GM23338 (cell line): ENCODE results near the gene SLC52A3. TPM values are rescaled to one million over a fixed set of nuclear protein-coding genes. Genes with fewer than 3 reads are reported as not detected.

Source experiments
- ATAC-seq: fragments of 200-7000 bp; cut with Tn5 transposase; 3 replicates; pipeline ENCODE4 v1.9.1; 2020
- DNase-seq: peaks from one replicate; pipeline ENCODE4 v3.0.0-alpha.2; 2015; ENCODE audit warnings: low spot score
- H2AFZ ChIP-seq: fragments of 200-600 bp; sonication (generic); 2 replicates; pipeline ENCODE4 v1.8.0; 2016; ENCODE audit warnings: antibody characterized with exemption, mild to moderate bottlenecking, moderate library complexity
- H3F3A ChIP-seq: fragments of 200-600 bp; sonication (generic); replicated peaks from 2 replicates; pipeline ENCODE4 v1.8.0; 2017; ENCODE audit warnings: antibody characterized with exemption, mixed run types, low read depth
- H3K27ac ChIP-seq: fragments of 200-600 bp; sonication (generic); 2 replicates; pipeline ENCODE4 v1.6.1; 2016; ENCODE audit warnings: low read depth
- H3K27me3 ChIP-seq: fragments of 200-600 bp; sonication (generic); 2 replicates; pipeline ENCODE4 v1.8.0; 2016; ENCODE audit warnings: mild to moderate bottlenecking, mixed run types, moderate library complexity; ENCODE audit not compliant: insufficient read depth
- H3K36me3 ChIP-seq: fragments of 200-600 bp; sonication (generic); 2 replicates; pipeline ENCODE4 v1.8.0; 2016; ENCODE audit warnings: mild to moderate bottlenecking; ENCODE audit not compliant: insufficient read depth
- H3K4me1 ChIP-seq: fragments of 200-600 bp; sonication (generic); 2 replicates; pipeline ENCODE4 v1.8.0; 2016; ENCODE audit warnings: mild to moderate bottlenecking, moderate library complexity; ENCODE audit not compliant: insufficient read depth
- H3K4me2 ChIP-seq: fragments of 200-600 bp; sonication (generic); 2 replicates; pipeline ENCODE4 v1.7.1; 2017; ENCODE audit warnings: mixed run types
- H3K4me3 ChIP-seq: fragments of 200-600 bp; sonication (generic); 2 replicates; pipeline ENCODE4 v1.6.1; 2016; ENCODE audit warnings: mixed run types
- H3K79me2 ChIP-seq: fragments of 200-600 bp; sonication (generic); replicated peaks from 2 replicates; pipeline ENCODE4 v1.8.0; 2017; ENCODE audit warnings: mild to moderate bottlenecking; ENCODE audit not compliant: insufficient read depth
- H3K9me2 ChIP-seq: fragments of 200-600 bp; sonication (generic); 2 replicates; pipeline ENCODE4 v1.8.0; 2017; ENCODE audit not compliant: insufficient read depth
- H4K20me1 ChIP-seq: fragments of 200-600 bp; sonication (generic); replicated peaks from 2 replicates; pipeline ENCODE4 v1.8.0; 2017; ENCODE audit warnings: mild to moderate bottlenecking; ENCODE audit not compliant: insufficient read depth
- H3K27ac Mint-ChIP-seq: 2 replicates; pipeline ENCODE4 v1.8.0; 2020; ENCODE audit warnings: inconsistent platforms, mild to moderate bottlenecking, moderate library complexity, mixed read lengths
- H3K27me3 Mint-ChIP-seq: 3 replicates; pipeline ENCODE4 v1.8.0; 2022; ENCODE audit warnings: low read depth, mild to moderate bottlenecking, moderate library complexity, mixed read lengths, inconsistent platforms; ENCODE audit not compliant: insufficient read depth, poor library complexity
- H3K36me3 Mint-ChIP-seq: 3 replicates; pipeline ENCODE4 v1.8.0; 2021; ENCODE audit warnings: low read depth, mild to moderate bottlenecking, inconsistent platforms, moderate library complexity, mixed read lengths
- H3K4me1 Mint-ChIP-seq: 3 replicates; pipeline ENCODE4 v1.8.0; 2020; ENCODE audit warnings: mild to moderate bottlenecking, inconsistent platforms, mixed read lengths
- H3K4me3 Mint-ChIP-seq: 3 replicates; pipeline ENCODE4 v1.8.0; 2021; ENCODE audit warnings: moderate library complexity, mild to moderate bottlenecking, inconsistent platforms, mixed read lengths
- H3K9me3 Mint-ChIP-seq: 3 replicates; pipeline ENCODE4 v1.8.0; 2020; ENCODE audit warnings: moderate library complexity, mild to moderate bottlenecking, inconsistent platforms, mixed read lengths
- CREB1 ChIP-seq: fragments of 250-450 bp; sonication (Bioruptor Pico); IDR thresholded peaks from 2 replicates; pipeline ENCODE4 v1.5.0; 2020; ENCODE audit warnings: low read depth, mild to moderate bottlenecking, moderate library complexity
- CTCF ChIP-seq, 2 experiments: fragments of 200-600 bp in 1 of 2; sonication (generic) in 1 of 2; conservative IDR thresholded peaks; 2 replicates each; pipeline versions ENCODE4 v1.5.1 to v1.6.1; 2016 to 2017; ENCODE audit warnings: antibody characterized with exemption in 2 of 2, low read depth in 2 of 2, mild to moderate bottlenecking in 2 of 2, moderate library complexity in 1 of 2
- ETS1 ChIP-seq: IDR thresholded peaks from 2 replicates; pipeline ENCODE4 v1.6.1; 2016; ENCODE audit warnings: antibody characterized with exemption
- EZH2 ChIP-seq: fragments of 200-600 bp; sonication (generic); IDR thresholded peaks from one replicate; pipeline ENCODE4 v1.8.0; 2017; ENCODE audit warnings: antibody characterized with exemption, mild to moderate bottlenecking, low read depth; ENCODE audit not compliant: unreplicated experiment
- EZH2phosphoT487 ChIP-seq: fragments of 200-600 bp; sonication (generic); IDR thresholded peaks from one replicate; pipeline ENCODE4 v1.8.1; 2018; ENCODE audit warnings: antibody characterized with exemption; ENCODE audit not compliant: unreplicated experiment
- JUNB ChIP-seq: IDR thresholded peaks from one replicate; pipeline ENCODE4 v1.6.1; 2016; ENCODE audit warnings: antibody characterized with exemption; ENCODE audit not compliant: unreplicated experiment
- POLR2AphosphoS5 ChIP-seq: IDR thresholded peaks from 2 replicates; pipeline ENCODE4 v1.6.1; 2016; ENCODE audit warnings: antibody characterized with exemption, low read depth
- STAT1 ChIP-seq: IDR thresholded peaks from one replicate; pipeline ENCODE4 v1.6.1; 2016; ENCODE audit warnings: antibody characterized with exemption; ENCODE audit not compliant: unreplicated experiment
- ZNF114 ChIP-seq: fragments of 250-450 bp; sonication (Bioruptor Pico); IDR thresholded peaks from 2 replicates; pipeline ENCODE4 v1.5.0; 2020; ENCODE audit warnings: mild to moderate bottlenecking, moderate library complexity
- polyA plus RNA-seq: library from polyadenylated mRNA; unstranded; fragments of >200 nt; fragmentation: Nextera tagmentation; extraction: Ambion mirVana; gene quantifications from 2 replicates; pipeline ENCODE4 v1.2.1, GENCODE V29; 2016
- total RNA-seq: library from RNA; depleted of rRNA; stranded (reverse); fragments of >200 nt; shearing (Covaris generic); gene quantifications from 2 replicates; pipeline ENCODE4 v1.2.3, GENCODE V29; 2014
- TF ChIP-seq, protein P1 (sequence below): IDR thresholded peaks from one replicate; pipeline ENCODE4 v1.6.1; 2018; ENCODE audit warnings: antibody characterized with exemption; ENCODE audit not compliant: unreplicated experiment

The SLC52A3 gene
- total and polyA plus RNA-seq, 2 experiments from 2014 or later, result 2.3 to 4.5 TPM

GRCh38 chr20:733861-734260 lies 34.4 kb downstream of the SLC52A3 start:
- no peak overlapping the region for H3K4me2 ChIP-seq
- ATAC-seq (no peak), DNase-seq (no peak)
- H3K4me1 ChIP-seq, result peaks cover 2% of the 10 kb centered on the region; the same call in 1 of the 2 replicates
- Mint-ChIP-seq H3K9me3 (no peaks in the 10 kb centered on the region; the same call in 2 of the 3 replicates), H3K36me3 (no peaks in the 10 kb centered on the region), H3K27me3 (peaks cover 3% of the 10 kb centered on the region), H3K4me3 (no peak overlapping the region), H3K27ac (no peak overlapping the region), H3K4me1 (peaks cover 9% of the 10 kb centered on the region)
- no peaks in the 10 kb centered on the region for H3K36me3 ChIP-seq
- no peak overlapping the region for H3K4me3 ChIP-seq
- no peak overlapping the region for H3K27ac ChIP-seq
- peaks cover 5% of the 10 kb centered on the region; the same call in 1 of the 2 replicates for H3K27me3 ChIP-seq
- H2AFZ ChIP-seq, result no peak overlapping the region
- H3K79me2 ChIP-seq, result no peaks in the 10 kb centered on the region
- TF ChIP-seq EZH2phosphoT487 (no peak), CTCF (conservative IDR thresholded peaks at IDR 0.05; ENCODE audit: low read depth in 2 of 2) (0 out of 4 replicates have a peak, but pooled peaks of 1 of the 2 experiments have one; percentile 3)
- no peaks in the 10 kb centered on the region for H4K20me1 ChIP-seq
- no peaks in the 10 kb centered on the region for H3F3A ChIP-seq
- no peaks in the 10 kb centered on the region for H3K9me2 ChIP-seq

- Histone ChIP-seq H3K9me2 (no peaks in the 10 kb centered on the region), H2AFZ (no peak overlapping the region), H4K20me1 (no peaks in the 10 kb centered on the region), H3K27me3 (peaks cover 9% of the 10 kb centered on the region), H3K4me2 (no peak overlapping the region), H3K27ac (no peak overlapping the region), H3K4me3 (no peak overlapping the region), H3K36me3 (no peaks in the 10 kb centered on the region), H3K4me1 (peaks cover 7% of the 10 kb centered on the region; the same call in 1 of the 2 replicates), H3K79me2 (no peaks in the 10 kb centered on the region), H3F3A (no peaks in the 10 kb centered on the region)
- no peak overlapping the region for H3K27ac Mint-ChIP-seq
- peaks cover 7% of the 10 kb centered on the region for H3K27me3 Mint-ChIP-seq
- H3K4me3 Mint-ChIP-seq, result no peak overlapping the region; the same call in 2 of the 3 replicates
- DNase-seq (no peak), ATAC-seq (peak; percentile 5; the same call in 2 of the 3 replicates)
- TF ChIP-seq, protein P1, sequence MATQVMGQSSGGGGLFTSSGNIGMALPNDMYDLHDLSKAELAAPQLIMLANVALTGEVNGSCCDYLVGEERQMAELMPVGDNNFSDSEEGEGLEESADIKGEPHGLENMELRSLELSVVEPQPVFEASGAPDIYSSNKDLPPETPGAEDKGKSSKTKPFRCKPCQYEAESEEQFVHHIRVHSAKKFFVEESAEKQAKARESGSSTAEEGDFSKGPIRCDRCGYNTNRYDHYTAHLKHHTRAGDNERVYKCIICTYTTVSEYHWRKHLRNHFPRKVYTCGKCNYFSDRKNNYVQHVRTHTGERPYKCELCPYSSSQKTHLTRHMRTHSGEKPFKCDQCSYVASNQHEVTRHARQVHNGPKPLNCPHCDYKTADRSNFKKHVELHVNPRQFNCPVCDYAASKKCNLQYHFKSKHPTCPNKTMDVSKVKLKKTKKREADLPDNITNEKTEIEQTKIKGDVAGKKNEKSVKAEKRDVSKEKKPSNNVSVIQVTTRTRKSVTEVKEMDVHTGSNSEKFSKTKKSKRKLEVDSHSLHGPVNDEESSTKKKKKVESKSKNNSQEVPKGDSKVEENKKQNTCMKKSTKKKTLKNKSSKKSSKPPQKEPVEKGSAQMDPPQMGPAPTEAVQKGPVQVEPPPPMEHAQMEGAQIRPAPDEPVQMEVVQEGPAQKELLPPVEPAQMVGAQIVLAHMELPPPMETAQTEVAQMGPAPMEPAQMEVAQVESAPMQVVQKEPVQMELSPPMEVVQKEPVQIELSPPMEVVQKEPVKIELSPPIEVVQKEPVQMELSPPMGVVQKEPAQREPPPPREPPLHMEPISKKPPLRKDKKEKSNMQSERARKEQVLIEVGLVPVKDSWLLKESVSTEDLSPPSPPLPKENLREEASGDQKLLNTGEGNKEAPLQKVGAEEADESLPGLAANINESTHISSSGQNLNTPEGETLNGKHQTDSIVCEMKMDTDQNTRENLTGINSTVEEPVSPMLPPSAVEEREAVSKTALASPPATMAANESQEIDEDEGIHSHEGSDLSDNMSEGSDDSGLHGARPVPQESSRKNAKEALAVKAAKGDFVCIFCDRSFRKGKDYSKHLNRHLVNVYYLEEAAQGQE, result no peak
- TF ChIP-seq CTCF (conservative IDR thresholded peaks at IDR 0.05; ENCODE audit: low read depth in 2 of 2) (no peak), EZH2 (no peak), ETS1 (no peak), JUNB (no peak), POLR2AphosphoS5 (no peak), STAT1 (no peak), CREB1 (CRISPR knock-in tag) (no peak), ZNF114 (CRISPR knock-in tag) (no peak)
- no peaks in the 10 kb centered on the region; the same call in 2 of the 3 replicates for H3K9me3 Mint-ChIP-seq
- no peaks in the 10 kb centered on the region for H3K36me3 Mint-ChIP-seq
- H3K4me1 Mint-ChIP-seq, result peaks cover 6% of the 10 kb centered on the region
Observed at GRCh38 chr20:732727-733126, 35.6 kb downstream of the SLC52A3 start.
